Activated naive CD4-positive, alpha-beta T cell treated with anti-CD3 and anti-CD28 coated beads for 36 hours (primary cell): ENCODE data around the gene NSMF. TPM values are rescaled to one million over a fixed set of nuclear protein-coding genes. Genes with fewer than 3 reads are reported as not detected.

ENCODE experiments used
- CTCF ChIA-PET: fragments of 350-600 bp; sonication (Branson Sonifier 250); formaldehyde crosslinking; loops from one replicate; lab custom pipeline; 2021; ENCODE audit warnings: antibody characterized with exemption; lab: Charles Lee
- DNase-seq: peaks from one replicate; pipeline ENCODE4 v3.0.0-alpha.2; 2020
- H3K27ac Mint-ChIP-seq: one replicate; pipeline ENCODE4 v1.8.0; 2021; ENCODE audit warnings: mild to moderate bottlenecking, mixed read lengths
- H3K27me3 Mint-ChIP-seq: one replicate; pipeline ENCODE4 v1.8.0; 2021; ENCODE audit warnings: low read depth, mixed read lengths
- H3K36me3 Mint-ChIP-seq: one replicate; pipeline ENCODE4 v1.8.0; 2021; ENCODE audit warnings: low read depth, mixed read lengths
- H3K4me1 Mint-ChIP-seq: one replicate; pipeline ENCODE4 v1.8.0; 2021; ENCODE audit warnings: low read depth, mixed read lengths
- H3K4me3 Mint-ChIP-seq: one replicate; pipeline ENCODE4 v1.8.0; 2021; ENCODE audit warnings: mild to moderate bottlenecking, moderate library complexity, mixed read lengths
- H3K9me3 Mint-ChIP-seq: one replicate; pipeline ENCODE4 v1.8.0; 2021; ENCODE audit warnings: mixed read lengths
- intact Hi-C: fragments of 100-400 bp; cut with micrococcal nuclease; formaldehyde crosslinking; loops from one replicate; pipeline ENCODE4 v1.15.1; 2023
- total RNA-seq, 2 experiments: library from RNA; stranded (reverse); gene quantifications; one replicate each; pipeline ENCODE4 v1.2.3, GENCODE V29; 2021

Gene NSMF
- 10 to 100 TPM; 33.2 to 35.7 TPM for total RNA-seq

DNA sequence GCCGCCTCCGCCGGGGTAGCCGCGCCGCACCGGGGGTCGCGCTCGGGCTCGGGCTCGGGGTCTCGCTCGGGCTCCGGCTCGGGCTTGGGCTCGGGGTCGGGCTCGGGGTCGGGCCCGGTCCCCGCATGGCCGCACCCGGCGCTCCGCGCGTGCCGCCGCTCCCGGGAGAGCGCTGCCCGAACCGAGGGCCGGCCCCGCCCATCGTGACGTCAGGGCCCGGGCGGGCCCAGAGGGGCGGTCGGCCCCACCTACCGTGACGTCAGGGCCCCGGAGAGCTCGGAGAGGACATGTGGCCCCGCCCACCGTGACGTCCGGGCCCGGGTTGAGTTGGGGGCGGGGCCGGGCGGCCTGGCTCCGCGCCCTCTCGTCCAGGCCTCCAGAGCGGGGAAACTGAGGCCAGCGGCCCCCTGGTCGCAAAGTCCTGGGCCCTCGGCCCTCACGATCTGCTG lies at the start of gene NSMF:
TSS of gene NSMF (minus strand) at position 183 of the 449 bp plus-strand sequence. CDS start 232 bp downstream, outside the sequence.
- no peaks in the 10 kb centered on the region for H3K9me3 Mint-ChIP-seq
- DNase-seq = peak; percentile 94
- H3K4me1 Mint-ChIP-seq = peaks cover 41% of the 10 kb centered on the region
- CTCF ChIA-PET = interaction anchor here (0.7 kb wide), 1 partner anchor 36 kb away, joined by 3 read pairs; the partner anchor contains the start of genes EXD3 and NOXA1
- H3K36me3 Mint-ChIP-seq = peaks cover 7% of the 10 kb centered on the region
- peak within 1 kb of the TSS; percentile 65 for H3K27ac Mint-ChIP-seq
- peak within 1 kb of the TSS; percentile 45 for H3K4me3 Mint-ChIP-seq
- intact Hi-C loops = no loop called here
- H3K27me3 Mint-ChIP-seq = no peaks in the 10 kb centered on the region

DNA sequence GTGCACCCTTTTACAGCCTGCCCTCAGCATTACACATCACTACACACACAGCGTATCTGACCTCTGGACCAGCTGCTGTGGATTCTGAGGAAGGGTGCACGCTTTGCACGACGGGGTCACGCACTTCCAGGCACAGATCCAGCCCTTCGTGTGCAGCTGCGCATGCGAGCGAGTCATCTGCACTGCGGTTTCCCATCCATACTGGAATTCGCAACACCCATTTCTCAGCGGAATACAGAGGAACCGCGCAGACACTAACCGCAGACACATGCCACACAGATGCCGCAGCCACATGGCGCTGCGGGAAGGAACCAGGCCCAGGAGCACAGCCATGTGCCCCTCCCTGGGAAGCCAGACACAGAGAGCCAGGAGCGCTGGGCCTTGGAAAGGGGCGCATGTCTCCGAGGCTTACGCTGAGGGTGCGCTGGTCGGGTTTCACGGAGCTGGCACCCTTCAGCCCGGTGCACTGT lies 47.6 kb upstream of the NSMF start:
- Mint-ChIP-seq H3K27ac (no peak overlapping the region), H3K36me3 (peaks cover 5% of the 10 kb centered on the region), H3K27me3 (no peaks in the 10 kb centered on the region), H3K4me3 (no peak overlapping the region), H3K9me3 (peaks cover 5% of the 10 kb centered on the region), H3K4me1 (peaks cover 4% of the 10 kb centered on the region)
- no peak for DNase-seq
- intact Hi-C loops = no loop called here
- CTCF ChIA-PET = interaction anchor here (0.6 to 0.7 kb wide), 2 partner anchors 39 to 185 kb away, joined by 3 read pairs; no protein-coding TSS in a partner anchor

DNA sequence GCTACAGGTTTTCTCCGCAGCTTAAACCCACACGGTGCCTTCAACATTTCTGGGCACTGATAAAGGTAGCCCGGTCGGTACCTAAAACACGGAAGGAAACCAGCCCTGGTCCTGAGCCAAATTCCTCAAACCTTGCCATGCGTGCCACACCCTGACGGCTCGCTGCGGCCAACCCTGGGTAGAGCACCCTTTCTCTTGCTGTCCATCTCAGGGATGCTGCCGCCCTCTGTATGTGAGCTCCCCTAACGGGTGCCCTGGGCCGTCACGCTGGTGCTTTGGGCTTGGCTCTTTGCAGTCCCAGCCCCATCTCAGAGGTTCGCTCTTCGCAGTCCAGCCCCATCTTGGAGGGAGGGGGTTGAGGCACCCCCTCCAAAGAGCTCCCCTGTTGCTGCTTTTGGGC lies 47.1 kb upstream of the NSMF start:
- Mint-ChIP-seq H3K27me3 (no peaks in the 10 kb centered on the region), H3K9me3 (peaks cover 7% of the 10 kb centered on the region), H3K36me3 (peaks cover 7% of the 10 kb centered on the region), H3K4me1 (peaks cover 5% of the 10 kb centered on the region), H3K27ac (no peak overlapping the region), H3K4me3 (no peak overlapping the region)
- intact Hi-C loops = no loop called here
- CTCF ChIA-PET = no interaction called here
- no peak for DNase-seq

DNA sequence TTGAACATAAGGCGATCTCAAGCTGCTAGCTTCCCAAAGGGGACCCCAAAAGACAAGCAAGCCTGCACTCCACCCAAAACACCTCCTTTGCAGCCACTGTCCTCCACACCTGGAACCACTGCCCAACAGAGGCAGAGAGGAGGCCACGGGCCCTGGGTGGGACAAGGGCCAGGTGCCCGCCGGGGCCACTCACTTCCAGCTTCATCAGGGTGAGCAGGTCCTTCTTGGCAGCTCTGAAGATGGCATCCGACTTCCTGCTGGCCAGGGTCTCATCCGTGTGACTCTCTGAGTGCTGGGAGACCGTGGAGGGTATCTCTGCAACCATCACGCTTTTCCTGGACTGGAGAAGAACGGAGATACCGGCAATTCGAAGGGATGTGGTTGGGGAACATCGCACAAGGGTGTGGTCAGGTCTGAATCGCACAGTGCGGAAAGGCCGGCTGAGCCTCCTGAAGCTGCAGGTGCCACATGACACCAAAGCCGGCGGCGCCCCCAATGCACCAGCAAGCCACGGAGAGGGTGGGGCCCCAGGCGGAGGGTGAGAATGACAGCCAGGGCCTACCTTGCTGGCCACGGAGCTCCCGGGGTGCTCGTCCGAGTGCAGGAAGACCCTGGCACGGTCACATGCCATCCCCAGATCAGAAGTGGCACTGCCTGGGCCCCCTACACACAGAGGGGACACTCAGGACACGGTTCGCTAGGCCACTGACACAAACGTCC lies 46.4 kb upstream of the NSMF start:
- no peaks in the 10 kb centered on the region for H3K27me3 Mint-ChIP-seq
- intact Hi-C loops = no loop called here
- peaks cover 5% of the 10 kb centered on the region for H3K4me1 Mint-ChIP-seq
- no peak overlapping the region for H3K4me3 Mint-ChIP-seq
- CTCF ChIA-PET = interaction anchor here (0.7 kb wide), 1 partner anchor 119 kb away, joined by 3 read pairs; no protein-coding TSS in a partner anchor
- peaks cover 7% of the 10 kb centered on the region for H3K9me3 Mint-ChIP-seq
- H3K27ac Mint-ChIP-seq = no peak overlapping the region
- no peak for DNase-seq
- H3K36me3 Mint-ChIP-seq = peaks cover 7% of the 10 kb centered on the region

DNA sequence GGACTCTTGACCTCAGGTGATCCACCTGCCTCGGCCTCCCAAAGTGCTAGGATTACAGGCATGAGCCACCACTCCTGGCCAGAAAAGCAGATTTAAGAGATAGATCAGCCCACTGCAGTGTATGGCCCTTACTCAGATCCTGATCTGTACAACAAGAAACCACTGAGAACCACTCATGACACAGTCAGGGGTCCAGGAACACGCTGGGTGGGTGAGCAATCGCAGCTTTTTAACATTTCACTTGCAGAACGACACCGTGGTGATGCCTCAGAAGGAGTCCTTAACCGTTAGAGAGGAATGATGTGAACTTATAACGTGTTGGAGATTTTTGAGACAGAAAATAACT lies 45.3 kb upstream of the NSMF start:
- no peak for DNase-seq
- peaks cover 7% of the 10 kb centered on the region for H3K9me3 Mint-ChIP-seq
- CTCF ChIA-PET = interaction anchor here (0.6 kb wide), 1 partner anchor 1903 kb away, joined by 4 read pairs; no protein-coding TSS in a partner anchor
- H3K36me3 Mint-ChIP-seq = peaks cover 7% of the 10 kb centered on the region
- peaks cover 5% of the 10 kb centered on the region for H3K4me1 Mint-ChIP-seq
- no peak overlapping the region for H3K4me3 Mint-ChIP-seq
- intact Hi-C loops = no loop called here
- H3K27ac Mint-ChIP-seq = no peak overlapping the region
- no peaks in the 10 kb centered on the region for H3K27me3 Mint-ChIP-seq

DNA sequence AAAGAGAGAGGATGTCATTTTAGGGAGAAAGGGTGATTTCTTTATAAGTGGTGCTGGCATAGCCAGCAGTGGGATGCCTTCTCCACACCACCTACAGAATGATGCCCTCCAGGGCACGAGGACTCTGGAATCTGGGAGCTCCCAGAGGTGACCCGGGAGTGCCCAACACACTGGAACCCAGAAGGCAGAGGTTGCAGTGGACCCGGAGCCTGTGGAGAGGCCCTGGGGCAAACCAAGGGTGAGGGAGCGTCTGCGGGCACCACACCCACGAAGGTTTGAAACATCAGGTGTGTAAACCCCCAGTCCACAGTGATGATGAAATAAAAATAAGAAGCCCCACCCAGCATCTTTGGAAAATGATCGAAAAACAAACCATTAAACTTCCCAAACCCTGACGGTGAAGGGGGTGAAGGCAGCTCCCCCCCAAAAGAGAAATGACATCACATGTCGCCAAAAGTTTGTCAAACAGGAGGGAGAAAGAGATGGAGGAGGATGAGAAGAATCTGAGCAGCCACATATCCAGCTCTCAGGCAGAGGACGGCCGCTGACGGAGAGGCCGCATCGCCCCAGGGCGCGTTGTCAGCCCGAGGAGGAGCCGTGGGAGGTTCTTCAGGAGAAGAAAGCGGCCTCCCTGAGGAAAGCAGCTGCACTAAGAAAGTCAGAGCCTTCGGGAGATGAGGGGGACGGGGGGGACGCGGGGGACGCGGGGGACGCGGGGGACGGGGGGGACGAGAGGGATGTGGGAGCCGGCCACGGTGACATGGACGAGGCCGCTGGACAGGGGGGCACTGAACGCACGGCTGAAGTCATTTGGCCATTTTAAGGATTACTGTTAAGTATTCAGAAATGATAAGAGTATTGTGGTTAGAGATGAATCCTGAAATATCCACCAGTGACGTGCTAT lies 43.1 kb upstream of the NSMF start:
- CTCF ChIA-PET = no interaction called here
- peaks cover 7% of the 10 kb centered on the region for H3K9me3 Mint-ChIP-seq

DNA sequence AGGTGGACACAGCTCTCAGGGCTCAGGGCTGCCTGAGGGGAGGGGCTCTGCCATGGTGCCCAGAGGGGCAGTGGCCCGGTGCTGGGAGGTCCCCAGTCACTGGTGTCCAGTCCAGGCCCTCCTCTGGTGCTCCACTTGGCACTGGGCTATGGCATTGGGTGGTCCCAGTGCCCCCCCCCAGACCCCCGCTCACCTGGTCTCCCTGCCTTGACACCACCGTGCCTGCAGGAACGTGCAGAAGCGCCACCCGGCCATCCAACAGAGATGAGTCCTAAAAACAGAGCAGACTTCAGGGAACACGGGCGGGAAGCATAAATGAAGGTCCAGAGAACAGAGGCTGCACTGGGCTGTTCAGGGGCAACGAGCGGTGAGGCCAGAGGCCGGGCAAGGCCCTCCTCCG lies 42.3 kb upstream of the NSMF start:
- CTCF ChIA-PET = no interaction called here
- Mint-ChIP-seq H3K4me1 (peaks cover 5% of the 10 kb centered on the region), H3K4me3 (no peak overlapping the region)

More for the DNA sequence above, 43.1 kb upstream of the NSMF start:
- H3K27me3 Mint-ChIP-seq = no peaks in the 10 kb centered on the region
- H3K36me3 Mint-ChIP-seq = peaks cover 7% of the 10 kb centered on the region
- H3K4me3 Mint-ChIP-seq = no peak overlapping the region
- peak overlapping the region; percentile 59 for H3K27ac Mint-ChIP-seq
- H3K4me1 Mint-ChIP-seq = peaks cover 5% of the 10 kb centered on the region
- intact Hi-C loops = no loop called here
- no peak for DNase-seq

GRCh38 chr9:137500666-137501397 lies 41.7 kb upstream of the NSMF start:
- H3K4me1 Mint-ChIP-seq = peaks cover 5% of the 10 kb centered on the region
- no peak overlapping the region for H3K4me3 Mint-ChIP-seq
- intact Hi-C loops = no loop called here
- H3K9me3 Mint-ChIP-seq = peaks cover 7% of the 10 kb centered on the region
- H3K36me3 Mint-ChIP-seq = peaks cover 7% of the 10 kb centered on the region
- DNase-seq = no peak
- H3K27ac Mint-ChIP-seq = no peak overlapping the region
- CTCF ChIA-PET = no interaction called here
- H3K27me3 Mint-ChIP-seq = no peaks in the 10 kb centered on the region

More for the DNA sequence above, 42.3 kb upstream of the NSMF start:
- Mint-ChIP-seq H3K27me3 (no peaks in the 10 kb centered on the region), H3K36me3 (peaks cover 7% of the 10 kb centered on the region), H3K9me3 (peaks cover 7% of the 10 kb centered on the region), H3K27ac (no peak overlapping the region)
- DNase-seq = no peak
- intact Hi-C loops = no loop called here

DNA sequence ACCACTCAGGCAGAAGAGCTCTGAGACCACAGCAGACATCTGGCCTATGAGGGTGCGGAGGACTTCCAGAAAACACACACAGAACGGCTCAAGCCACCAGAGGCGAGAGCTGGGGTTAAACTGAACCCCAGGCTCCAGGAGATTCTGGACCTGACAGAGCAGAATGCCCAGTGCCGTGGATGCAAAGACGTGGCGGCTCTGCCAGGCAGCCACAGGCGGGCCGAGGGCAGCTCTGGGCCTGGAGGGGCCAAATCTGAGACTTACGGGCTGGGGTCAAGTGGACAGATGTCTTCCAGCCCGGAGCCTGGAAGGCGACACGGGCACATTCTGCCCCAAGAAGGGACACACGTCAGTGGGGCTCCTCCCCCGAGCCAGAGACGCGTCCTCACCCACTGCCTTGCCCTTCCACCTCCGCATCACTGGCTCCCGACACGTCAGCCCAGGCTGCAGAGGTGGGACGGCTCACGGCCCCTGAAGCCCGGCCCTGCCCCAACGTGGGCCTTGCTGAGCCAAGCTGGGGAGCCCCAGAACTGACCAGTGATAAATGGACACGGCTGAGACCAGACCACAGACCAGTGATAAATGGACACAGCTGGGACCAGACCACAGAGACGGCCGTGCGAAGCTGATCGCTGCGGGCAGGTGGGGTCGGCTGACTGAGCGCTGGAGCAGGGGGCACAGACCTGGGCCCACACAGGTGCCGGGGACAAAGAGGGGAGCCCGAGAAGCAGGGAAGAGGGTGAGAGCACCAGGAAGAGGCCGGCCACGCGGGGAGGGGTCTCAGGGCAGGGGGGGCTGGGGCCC lies 40.9 kb upstream of the NSMF start:
- CTCF ChIA-PET = no interaction called here
- no peak overlapping the region for H3K27ac Mint-ChIP-seq
- H3K36me3 Mint-ChIP-seq = peaks cover 7% of the 10 kb centered on the region
- intact Hi-C loops = no loop called here
- no peaks in the 10 kb centered on the region for H3K27me3 Mint-ChIP-seq
- H3K9me3 Mint-ChIP-seq = peaks cover 7% of the 10 kb centered on the region
- DNase-seq = no peak
- peaks cover 5% of the 10 kb centered on the region for H3K4me1 Mint-ChIP-seq
- H3K4me3 Mint-ChIP-seq = no peak overlapping the region

DNA sequence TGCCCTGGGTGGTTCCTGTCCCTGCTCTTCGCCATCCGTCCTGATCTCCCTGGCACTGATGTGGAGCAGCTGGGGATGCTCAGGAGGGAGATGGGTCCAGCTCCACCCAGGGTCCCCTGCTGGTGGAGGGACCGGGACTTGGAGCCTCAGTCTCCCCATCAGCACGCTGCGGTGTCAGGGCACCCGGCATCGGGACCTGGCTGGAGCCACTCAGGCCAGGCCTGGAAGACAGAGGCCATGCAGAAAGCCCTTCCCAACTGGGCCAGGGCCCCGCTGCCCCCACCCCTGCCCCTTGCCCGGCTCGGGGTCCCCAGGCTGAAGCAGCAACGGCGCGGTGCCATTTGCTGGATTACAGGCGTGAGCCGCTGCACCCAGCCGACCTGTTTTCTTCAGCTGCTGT lies 40.3 kb upstream of the NSMF start:
- Mint-ChIP-seq H3K27ac (no peak overlapping the region), H3K36me3 (peaks cover 7% of the 10 kb centered on the region), H3K9me3 (peaks cover 7% of the 10 kb centered on the region), H3K4me3 (no peak overlapping the region), H3K4me1 (peaks cover 5% of the 10 kb centered on the region), H3K27me3 (no peaks in the 10 kb centered on the region)
- CTCF ChIA-PET = no interaction called here
- no peak for DNase-seq
- intact Hi-C loops = no loop called here

DNA sequence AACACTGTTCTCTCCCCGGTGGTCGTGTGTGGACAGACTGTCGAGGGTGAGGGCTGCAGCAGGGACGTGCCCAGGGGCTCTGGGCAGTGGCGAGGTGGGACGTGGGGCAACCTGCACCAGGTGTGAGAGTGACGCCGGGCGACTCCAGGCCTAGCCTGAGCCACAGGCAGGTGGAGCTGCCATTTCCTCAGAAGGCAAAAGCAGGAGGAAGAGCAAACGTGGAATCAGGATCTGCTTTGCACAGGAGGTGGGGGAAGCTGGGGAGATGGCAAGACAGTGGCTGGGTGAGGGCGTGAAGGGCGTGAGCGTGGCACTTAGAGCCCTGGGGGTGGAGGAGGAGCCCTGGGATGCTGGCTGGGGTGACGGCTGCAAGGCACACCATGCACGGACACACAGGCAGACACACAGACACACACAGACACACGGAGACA lies 39.6 kb upstream of the NSMF start:
- CTCF ChIA-PET = no interaction called here
- no peak for DNase-seq
- peaks cover 7% of the 10 kb centered on the region for H3K9me3 Mint-ChIP-seq
- peaks cover 7% of the 10 kb centered on the region for H3K36me3 Mint-ChIP-seq
- no peak overlapping the region for H3K27ac Mint-ChIP-seq
- H3K27me3 Mint-ChIP-seq = no peaks in the 10 kb centered on the region
- H3K4me3 Mint-ChIP-seq = no peak overlapping the region
- peaks cover 8% of the 10 kb centered on the region for H3K4me1 Mint-ChIP-seq
- intact Hi-C loops = no loop called here
